Tibial nerve (tissue), 3 donors: Measurements from ENCODE around the gene FLG.

Experiments
- POLR2A ChIP-seq, 2 donors: fragments of 450-650 bp; IDR thresholded peaks; one replicate each; pipeline ENCODE4 v1.6.1; 2017; ENCODE audit warnings: antibody characterized with exemption in 2 of 2, mild to moderate bottlenecking in 2 of 2, moderate library complexity in 2 of 2
- TF ChIP-seq, protein P1 (sequence below), 5 experiments: fragments of 200-600 bp in 3 of 5; fragments of 450-650 bp in 2 of 5; sonication (generic) in 3 of 5; IDR thresholded peaks; one replicate each; pipeline ENCODE4 v1.5.1; 2016 to 2019; ENCODE audit warnings: antibody characterized with exemption in 5 of 5, mild to moderate bottlenecking in 3 of 5, moderate library complexity in 2 of 5

- TF ChIP-seq POLR2A (IDR thresholded peaks at IDR 0.05): no peak
- TF ChIP-seq, protein P1, sequence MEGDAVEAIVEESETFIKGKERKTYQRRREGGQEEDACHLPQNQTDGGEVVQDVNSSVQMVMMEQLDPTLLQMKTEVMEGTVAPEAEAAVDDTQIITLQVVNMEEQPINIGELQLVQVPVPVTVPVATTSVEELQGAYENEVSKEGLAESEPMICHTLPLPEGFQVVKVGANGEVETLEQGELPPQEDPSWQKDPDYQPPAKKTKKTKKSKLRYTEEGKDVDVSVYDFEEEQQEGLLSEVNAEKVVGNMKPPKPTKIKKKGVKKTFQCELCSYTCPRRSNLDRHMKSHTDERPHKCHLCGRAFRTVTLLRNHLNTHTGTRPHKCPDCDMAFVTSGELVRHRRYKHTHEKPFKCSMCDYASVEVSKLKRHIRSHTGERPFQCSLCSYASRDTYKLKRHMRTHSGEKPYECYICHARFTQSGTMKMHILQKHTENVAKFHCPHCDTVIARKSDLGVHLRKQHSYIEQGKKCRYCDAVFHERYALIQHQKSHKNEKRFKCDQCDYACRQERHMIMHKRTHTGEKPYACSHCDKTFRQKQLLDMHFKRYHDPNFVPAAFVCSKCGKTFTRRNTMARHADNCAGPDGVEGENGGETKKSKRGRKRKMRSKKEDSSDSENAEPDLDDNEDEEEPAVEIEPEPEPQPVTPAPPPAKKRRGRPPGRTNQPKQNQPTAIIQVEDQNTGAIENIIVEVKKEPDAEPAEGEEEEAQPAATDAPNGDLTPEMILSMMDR (IDR thresholded peaks at IDR 0.05): no peak
These were observed at the start of gene FLG for GRCh38 chr1:152325111-152325510.
